Hematopoietic multipotent progenitor cell treated with erythropoietin and hydrocortisone succinate and interleukin-3 and kit ligand, for 6 days (in vitro differentiated cells): ENCODE measurements around the gene CRYZ.

ENCODE experiments used
- DNase-seq: peaks from one replicate; pipeline ENCODE4 v3.0.0-alpha.2; 2015

CRYZ gene

DNA sequence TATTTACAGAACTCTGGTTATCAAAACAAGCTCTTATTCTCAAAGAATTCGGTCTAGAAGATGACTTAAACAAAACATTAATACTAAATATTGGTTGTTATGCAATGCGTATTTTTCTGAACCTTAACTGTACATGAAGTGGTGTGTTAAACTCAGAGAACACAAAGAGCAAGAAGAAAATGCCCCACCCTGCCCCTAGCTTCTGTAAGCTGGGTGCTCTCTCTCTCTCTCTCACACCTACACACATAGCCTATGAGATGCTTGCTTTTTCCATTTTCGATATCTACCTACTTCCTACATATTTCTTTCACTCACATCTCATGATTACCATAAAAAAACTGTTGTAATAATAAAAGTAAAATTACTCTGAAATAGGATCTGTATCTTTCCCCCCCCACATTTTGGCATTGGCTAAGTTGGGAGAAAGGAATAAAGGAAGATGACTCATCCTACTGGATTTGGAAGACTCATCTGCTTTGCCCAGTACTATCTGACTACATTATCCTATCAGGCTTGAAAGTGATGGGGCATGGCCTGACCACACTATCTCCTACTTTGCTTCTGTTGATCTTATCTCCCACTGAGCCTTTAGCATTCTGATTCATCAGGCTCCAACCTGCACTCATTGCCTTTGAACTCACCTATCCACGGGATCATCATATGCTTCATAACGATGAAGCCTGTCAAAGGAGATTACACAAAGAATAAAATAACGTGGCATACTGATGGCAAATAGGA, 2.9 kb downstream of the CRYZ start:
- DNase-seq = peak; percentile 17

DNA sequence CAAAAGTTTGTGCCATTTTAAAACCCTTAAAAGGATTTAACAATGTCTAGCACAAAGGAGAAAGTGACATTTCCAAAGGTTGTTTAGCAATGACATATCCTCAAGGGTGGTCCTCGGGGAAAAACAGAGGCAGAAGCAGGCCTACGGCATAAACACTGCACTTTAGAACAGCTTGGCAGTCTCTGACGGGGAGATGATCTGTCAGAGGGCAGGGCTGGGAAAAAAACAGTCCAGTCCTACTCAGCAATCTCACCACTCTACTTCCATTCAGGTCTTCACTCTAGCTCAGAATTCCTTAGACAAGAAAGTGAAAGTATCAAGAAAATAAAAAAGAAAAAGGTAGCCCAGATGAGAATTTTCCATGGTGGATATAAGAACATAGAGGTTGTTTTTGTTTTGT, 4.1 kb downstream of the CRYZ start:
- DNase-seq = no peak

DNA sequence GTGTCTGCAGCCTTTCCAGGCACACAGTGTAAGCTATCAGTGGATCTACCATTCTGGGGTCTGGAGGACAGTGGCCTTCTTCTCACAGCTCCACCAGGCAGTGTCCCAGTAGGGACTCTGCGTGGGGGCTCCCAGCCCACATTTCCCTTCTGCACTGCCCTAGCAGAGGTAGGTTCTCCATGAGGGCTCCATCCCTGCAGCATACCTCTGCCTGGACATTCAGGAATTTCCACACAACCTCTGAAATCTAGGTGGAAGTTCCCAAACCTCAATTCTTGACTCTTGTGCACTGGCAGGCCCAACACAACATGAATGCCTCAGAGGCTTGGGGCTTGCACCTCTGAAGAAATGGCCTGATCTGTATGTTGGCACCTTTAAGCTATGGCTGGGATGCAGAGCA, 6.8 kb downstream of the CRYZ start:
- no peak for DNase-seq

DNA sequence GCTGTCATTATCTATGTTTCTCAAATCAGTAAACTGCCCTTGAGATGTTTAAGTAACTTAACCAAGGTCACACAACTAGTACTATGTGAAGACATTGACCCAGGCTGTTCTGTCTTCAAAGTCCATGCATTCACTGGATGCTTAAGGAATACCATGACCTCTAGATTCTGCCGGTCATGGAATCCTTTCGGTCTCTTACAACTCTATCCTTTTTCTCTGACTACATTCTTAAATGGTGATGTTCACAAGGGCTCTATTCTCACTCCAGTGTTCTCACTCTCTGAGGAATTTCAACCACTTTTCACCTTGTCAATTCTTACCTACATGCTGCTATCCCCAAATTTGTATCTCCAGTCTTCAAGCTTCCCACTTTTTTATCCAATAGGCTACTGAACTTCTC, 15.2 kb downstream of the CRYZ start:
- DNase-seq = no peak

DNA sequence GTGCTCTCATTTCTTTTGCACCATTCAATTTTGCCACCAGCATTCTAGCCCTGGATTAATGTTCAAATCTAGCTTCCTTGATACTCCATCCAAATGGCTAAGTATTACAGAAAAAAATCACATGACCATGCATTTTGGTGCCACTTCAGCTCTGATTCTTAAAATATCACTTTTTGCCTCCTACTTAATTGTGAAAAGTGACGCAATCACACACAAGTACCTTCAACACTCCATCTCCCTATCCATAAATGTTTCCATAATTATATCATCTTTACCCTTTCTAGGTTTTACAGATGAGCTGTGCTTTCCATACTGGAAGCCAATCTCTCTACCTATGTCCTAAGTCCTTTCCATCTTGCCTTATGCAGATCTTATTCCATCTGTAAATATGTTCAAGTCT, 16.0 kb downstream of the CRYZ start:
- DNase-seq = no peak

DNA sequence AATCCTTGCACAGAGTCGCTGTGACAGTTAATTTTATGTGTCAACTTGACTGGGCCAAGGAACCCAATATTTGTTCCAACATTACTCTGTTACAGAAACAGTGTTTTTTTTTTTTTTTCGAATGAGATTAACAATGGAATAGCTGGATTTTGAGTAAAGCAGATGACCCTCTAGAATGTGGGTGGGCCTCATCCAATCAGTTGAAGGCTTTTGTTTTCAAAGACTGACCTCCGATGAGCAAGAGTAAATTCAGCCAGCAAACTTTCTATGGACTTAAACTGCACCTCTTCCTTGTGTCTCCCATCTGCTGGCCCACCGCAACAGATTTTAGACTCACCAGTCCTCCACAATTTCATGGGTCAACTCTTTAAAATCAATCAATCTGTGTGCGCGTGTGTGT, 17.0 kb downstream of the CRYZ start:
- no peak for DNase-seq

DNA sequence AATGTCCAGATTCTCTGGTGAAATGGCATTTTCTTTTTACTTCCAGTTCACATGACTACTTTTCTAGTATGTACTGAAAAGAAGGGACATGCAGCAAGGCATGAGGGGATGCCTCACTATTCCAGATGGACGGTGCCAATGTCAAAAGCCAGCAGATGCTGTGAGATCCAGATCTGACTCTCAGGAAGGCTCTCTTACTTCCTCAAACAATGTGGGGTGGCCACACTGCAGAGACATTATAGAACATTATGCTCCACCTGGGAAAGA, 17.7 kb downstream of the CRYZ start:
- no peak for DNase-seq

DNA sequence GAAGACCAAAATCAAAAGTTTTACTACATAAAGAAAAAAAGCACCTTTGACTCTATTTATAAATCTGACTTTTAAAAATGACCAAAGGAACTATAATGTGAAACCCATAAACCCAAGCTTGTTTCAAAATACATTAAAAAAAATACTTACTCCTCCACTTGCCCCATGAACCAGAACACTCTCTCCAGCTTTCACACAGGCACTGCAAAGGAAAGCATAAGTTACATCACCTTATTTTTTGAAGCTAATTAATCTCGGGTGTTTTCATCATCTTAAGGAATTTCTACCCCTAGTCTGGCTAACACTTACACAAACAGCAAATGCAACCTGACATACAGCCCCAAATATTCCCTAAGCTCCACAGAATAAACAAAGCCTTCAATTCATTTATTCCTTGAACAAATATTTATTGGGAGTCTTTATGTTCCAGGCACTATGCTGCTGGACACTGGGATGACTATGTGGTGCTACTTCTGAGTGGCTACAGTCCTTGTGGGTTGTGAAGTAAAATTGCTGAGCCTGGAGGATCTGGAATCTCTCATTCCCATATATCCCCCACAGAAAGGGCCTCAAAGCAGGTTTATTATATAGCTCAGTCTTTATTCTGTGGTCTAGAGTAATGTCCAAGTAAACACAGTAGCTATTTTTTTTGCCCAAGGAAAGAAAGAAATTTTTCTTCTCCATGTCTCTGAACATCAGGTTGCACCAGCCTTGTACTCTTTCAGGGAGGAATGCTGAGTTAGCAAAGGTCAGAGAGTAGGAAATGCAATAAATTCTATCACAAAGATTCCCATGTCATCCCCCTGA, 18.2 kb downstream of the CRYZ start:
- no peak for DNase-seq

DNA sequence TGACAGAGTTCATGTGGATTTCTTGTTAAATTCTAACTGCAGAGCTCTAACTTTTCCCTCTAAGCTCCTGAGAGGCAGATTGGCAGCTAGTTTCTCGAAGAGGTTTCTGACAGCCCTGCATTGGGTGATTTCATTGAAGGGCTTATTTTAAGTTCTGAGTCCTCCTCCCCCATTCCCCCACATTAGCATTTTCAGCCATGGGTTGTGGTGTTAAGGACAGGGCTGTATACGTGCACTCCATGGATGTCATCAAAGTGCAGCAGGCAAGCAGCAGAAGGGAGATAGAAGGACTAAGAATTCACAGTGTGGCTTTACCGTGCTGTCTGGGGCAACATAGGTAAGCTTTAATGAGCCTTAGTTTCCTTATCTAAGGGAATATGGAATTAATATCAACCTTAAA, 19.0 kb downstream of the CRYZ start:
- DNase-seq = no peak

DNA sequence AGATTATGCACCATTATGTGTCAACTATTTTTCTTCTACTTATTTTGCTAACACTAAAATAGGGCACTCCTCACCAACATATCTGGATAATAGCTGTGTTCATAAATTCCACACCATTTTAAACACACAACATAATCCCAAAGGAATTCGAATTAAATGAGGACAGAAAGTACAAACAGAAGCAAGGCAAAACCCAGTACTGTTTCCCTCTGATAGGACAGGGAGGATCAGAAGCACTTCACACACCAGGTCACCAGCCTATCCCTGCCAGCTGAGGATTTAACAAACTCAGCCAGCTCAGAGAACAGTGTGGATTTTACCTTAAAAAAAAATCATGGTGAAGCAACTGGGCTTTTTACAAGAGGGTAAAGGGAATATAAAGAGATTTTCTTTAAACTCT, 20.0 kb downstream of the CRYZ start:
- no peak for DNase-seq

DNA sequence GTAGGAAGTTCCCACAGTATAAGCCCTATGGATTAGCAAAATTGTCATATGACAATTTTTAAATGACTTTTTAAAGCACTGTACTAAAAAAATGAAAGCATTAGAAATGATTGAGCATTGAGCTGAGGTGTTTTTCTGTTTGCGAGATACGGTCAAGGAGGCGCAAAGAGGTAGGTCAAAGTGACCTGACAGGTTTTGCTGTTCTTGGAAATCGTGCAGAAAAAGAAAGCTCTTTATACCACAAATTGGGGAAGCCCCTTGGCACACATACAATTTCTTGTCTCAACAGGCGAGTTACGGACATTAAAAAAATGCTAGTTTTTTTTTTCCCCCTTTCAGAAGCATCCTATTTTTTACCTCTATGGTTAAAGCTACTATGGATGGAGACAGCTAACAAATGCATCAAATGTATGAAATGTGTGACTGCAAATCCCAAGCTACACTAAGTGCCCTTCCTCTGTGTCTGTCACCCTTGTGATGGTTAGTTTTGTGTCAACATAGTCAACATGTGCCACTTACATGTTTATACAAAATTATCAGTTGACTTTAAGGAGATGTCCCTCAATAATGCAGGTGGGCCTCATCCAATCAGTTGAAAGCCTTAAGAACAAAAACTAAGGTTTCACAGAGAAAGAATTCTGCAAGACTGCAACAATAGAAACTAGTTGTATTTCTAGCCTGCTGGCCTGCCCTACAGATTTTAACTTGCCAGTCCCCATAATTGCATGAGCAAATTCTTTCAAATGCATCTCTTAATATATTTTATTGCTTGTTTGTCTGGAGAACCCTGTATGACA, 29.3 kb downstream of the CRYZ start:
- no peak for DNase-seq

DNA sequence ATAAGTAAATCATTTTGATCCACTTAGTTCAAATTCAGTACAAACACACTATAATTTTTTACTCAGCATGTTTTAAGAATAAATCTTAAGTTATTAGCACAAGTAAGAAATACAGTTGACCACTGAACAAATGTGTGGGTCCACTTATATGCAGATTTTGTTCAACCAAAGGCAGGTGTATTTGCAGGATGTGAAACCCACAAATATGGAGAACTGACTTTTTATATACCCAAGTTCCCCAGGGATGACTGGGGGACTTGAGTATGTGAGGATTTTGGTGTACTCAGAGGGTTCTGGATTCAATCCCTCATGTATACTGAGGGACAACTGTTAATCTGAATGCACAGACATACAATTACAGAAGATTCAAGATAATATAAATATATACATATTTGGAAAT, 33.5 kb downstream of the CRYZ start:
- DNase-seq = no peak

DNA sequence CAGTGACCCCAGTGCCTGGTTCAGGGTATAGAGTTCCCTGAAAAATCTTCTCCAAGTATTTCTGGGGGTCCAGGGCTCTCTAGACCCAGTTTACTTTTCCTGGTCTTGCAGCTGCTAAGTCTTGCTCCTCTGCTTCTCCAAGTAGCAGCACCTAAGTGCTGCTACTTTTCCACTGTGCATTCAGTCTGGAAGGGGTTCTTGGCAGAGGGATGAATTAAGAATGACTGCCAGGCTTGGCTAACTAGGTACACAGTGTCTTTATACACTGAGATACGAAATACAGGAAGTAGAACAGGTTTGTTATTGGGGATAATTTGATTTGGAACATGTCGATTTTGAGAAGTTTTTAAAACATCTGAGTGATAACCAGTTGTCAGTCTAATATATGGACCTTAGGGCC, 35.0 kb downstream of the CRYZ start:
- DNase-seq = no peak

DNA sequence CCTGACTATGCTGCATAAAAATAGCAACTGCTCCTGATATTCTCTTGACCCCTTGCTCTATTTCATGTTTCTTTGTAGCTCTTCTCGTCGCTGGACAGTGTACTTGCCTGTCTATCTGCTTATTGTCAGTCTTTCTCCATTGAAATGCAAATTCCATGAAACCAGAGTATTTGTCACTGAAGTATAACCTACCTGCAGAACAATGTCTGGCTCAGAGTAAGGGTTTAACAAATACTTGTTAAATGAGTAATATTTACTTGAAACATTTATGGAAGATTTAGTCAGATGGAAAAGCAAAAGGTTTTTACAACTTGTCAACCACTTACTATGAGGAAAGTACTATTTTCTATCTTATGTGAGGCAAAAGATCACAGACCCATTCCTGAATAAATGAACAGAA, 39.4 kb downstream of the CRYZ start:
- no peak for DNase-seq

DNA sequence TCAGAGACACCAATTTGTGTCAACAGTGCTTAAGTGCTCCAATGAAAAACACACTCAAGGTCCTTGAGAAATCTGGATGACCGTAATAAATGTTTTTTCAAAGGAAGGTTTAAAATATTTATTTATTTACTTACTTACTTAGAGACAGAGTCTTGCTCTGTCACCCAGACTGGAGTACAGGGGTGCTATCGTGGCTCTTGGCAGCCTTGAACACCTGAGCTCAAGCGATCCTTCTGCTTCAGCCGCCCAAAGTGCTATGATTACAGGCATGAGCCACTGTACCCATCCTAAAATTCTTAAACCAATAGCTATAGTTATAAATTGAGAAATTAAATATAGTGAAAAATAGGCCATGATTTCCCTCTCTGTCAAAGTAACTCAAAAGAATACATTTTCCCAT, 41.9 kb downstream of the CRYZ start:
- DNase-seq = no peak

DNA sequence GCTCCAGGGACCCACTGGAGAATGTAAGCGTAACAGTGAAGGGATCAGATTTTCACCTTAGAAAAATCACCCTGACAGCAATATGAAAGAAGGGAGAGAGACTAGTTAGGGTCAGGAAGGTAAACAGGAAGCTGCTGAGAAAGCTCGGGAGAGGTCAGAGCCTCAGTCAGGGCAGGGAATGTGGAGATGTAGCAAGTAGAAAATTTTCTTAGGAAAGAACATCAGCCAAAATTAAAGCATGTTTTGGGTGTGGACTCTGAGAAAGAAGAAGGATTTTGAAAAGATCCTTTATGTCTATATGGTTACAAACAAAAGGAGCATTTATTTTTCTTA, 42.5 kb downstream of the CRYZ start:
- DNase-seq = no peak

DNA sequence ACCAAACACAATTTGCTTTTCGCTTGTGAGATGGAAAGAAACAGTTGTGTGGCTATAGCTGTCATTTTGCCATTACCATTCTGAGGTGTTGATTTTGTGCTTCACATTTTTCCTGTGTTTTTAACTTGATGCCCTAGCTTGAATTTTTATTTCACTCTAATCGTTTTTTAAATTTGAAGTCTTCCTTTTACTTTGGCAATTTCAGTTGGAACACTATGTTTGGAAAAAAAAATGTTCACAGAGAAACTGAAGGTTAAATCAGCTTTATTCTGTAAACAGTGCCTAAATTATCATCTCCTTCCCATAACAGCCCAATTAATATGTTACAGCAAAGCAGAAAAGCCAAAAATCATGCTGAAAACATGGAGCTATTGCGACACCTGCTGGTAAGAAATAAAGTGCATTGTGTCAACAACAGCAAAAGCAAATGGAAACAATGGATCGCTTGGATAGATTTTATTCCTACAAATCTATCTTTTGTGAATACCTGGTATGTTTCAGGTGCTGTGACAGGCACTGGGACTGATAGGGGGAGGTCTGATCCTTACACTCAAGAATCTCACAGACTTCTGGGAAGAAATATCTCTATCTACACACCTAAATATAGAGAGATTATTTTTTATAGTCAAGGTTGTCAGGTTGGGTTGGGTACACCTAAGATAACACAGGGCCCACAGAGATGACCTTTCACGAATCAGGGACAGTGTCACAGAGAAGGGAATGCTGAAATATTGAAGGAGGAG, 43.1 kb downstream of the CRYZ start:
- DNase-seq = peak; percentile 79

DNA sequence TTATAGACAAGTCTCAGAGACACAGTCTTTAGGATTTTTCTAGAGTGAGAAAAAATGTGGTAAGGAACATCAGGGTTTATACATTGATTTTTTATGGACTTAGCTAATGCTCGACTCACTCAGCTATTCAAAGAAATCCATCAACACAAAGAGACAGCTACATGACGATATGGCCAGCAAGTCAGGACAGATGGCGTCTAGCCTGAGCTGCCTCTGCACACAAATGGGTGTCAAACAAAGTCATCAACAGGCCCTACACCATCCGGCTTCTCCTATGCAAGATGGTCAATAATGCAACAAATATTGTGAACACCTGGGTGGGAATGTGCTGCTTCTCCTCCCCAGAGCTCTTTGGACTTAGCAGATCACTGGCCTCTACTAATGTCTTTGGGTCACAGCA, 45.9 kb downstream of the CRYZ start:
- no peak for DNase-seq

DNA sequence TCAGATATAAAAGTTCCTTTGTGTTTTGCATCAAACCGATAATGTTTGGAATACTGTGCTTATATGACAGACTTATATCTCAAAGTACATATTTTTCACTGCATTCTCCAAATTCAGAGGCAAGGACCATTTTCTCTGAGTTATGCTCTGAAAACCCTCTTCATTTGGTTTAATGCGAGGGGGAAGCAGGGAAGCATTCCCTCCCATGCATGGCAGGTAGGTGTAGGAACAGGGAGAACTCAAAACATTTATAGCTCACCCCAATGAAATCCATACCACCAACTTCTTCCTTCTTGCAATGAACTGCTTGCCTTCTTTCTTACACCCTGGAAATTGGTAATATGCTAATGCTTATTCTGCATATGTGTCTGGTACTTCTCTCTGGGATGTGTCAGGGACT, 48.5 kb downstream of the CRYZ start:
- DNase-seq = no peak

DNA sequence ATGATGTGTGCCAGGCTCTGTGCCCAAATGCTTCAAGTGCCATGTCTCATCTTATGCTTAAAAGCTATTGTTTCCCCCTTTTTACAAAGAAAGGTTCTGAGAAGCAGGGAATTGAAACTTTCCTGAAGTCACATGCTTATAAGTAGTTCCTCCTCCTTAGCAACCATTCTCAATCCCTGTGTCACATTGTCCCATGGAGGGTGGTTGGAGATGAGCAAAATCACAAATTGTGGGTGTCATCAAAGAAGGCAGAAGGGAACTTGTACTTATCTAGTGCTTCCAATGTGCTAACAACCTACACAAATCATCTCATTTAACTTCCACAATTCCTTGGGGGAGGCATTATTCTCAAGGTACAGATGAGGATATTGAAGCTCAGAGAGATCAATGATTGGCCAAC, 49.2 kb downstream of the CRYZ start:
- DNase-seq = no peak

DNA sequence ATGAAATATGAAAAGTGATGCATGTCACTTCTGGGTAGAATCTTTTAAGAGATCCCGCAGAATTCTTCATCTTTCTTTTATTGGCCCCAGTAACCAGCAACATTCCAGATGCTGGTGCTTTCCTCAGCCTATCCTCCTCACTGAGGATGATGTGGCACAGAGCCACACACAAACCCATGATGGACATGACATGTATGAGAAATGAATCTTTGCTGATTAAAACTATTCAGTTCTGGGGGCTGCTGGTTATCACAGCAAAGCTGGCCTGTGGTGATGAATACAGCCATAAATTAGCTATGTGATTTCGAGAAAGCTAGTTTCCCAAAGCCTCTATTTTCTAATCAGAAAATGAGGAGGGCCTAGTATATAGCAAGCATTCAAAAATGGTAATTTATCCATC, 51.0 kb downstream of the CRYZ start:
- DNase-seq = no peak

DNA sequence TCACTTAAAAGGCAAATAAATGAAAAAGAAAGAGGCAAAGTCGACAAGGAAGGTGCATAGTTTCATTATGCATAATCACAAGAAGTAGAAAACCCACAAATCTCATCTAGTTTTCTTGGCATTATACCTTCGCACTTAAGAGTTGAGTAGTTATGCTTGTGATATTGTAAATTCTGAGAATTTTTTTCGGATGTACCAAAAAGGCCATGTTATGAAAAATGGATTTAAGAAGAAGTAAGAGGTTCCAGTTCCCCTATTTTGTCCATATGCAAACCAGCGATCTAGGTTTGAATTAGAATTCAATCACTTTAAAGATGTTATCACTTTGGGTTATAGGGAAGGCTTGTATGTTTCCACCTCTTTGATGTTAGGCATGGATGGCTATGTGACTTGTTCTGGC, 51.4 kb downstream of the CRYZ start:
- no peak for DNase-seq

DNA sequence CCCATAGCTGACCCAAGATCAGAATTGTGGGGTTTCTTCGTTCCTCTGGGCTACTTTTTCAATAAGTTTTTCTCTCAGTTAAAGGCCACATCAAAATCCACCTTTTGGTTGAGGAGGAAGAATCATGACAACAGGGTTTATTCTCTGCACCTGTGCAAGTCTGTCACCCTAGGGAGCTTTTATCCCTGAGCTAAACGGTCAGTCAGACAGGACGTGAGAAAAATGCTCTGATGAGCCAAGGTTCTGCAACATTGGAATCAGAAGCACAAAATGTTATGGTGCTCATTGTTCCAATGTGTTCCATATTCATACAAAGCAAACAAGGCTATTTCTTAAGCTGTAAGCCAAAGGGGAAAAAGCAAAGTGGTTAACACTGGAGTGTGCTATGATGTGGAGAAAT, 51.8 kb downstream of the CRYZ start:
- DNase-seq = no peak

DNA sequence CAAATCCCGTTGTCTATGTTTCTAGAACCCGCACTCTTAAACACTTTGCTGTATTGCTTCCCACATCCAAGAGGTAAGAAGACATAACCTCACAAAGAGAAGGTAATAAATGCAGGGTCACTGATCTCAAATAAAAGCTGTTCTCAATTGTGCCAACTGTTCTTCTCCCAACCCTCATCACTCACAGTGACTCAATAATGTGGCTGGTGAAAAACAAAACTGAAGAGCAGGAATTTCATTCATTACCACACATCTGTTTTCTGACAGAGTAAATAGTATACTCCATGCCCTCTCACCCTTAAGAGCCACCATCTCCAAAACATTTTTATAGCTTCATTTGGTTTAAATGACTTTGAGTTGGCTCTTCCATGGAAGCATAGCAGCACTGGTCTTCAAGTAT, 53.0 kb downstream of the CRYZ start:
- DNase-seq = no peak
